ENCODE results near the gene WHRN. TPM values are rescaled to one million over a fixed set of nuclear protein-coding genes. Genes with fewer than 3 reads are reported as not detected.

WHRN gene
- total RNA-seq, 2 donors from 2014 or later = 2.6 to 8.2 TPM

DNA sequence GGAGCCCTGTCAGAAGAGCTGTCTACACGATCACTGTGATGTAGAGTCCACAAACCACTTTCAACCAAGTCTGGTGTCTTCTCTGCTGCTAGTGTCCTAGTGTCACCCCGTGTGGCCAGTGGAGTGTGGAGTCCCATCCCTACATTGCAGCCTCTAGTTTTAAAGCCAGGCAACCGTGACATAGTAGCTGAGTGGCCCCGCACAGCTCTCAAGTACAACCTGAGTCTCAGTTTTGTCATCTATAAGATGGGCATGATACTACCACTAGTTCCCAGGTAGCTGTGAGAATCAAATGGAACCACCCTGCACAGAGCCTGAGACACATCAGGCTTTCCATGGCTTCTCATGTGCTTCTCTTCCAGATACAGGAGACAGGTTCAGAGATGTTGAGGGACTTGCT lies 74.3 kb downstream of the WHRN start:
- Histone ChIP-seq H3K4me3 (no peak overlapping the region), H3K27ac (no peak overlapping the region), H3K9me3 (no peaks in the 10 kb centered on the region), H3K4me1 (no peaks in the 10 kb centered on the region), H3K36me3 (no peaks in the 10 kb centered on the region), H3K27me3 (no peaks in the 10 kb centered on the region)
- DNase-seq (ENCODE audit: low spot score) = no peak
- TF ChIP-seq, protein P1, sequence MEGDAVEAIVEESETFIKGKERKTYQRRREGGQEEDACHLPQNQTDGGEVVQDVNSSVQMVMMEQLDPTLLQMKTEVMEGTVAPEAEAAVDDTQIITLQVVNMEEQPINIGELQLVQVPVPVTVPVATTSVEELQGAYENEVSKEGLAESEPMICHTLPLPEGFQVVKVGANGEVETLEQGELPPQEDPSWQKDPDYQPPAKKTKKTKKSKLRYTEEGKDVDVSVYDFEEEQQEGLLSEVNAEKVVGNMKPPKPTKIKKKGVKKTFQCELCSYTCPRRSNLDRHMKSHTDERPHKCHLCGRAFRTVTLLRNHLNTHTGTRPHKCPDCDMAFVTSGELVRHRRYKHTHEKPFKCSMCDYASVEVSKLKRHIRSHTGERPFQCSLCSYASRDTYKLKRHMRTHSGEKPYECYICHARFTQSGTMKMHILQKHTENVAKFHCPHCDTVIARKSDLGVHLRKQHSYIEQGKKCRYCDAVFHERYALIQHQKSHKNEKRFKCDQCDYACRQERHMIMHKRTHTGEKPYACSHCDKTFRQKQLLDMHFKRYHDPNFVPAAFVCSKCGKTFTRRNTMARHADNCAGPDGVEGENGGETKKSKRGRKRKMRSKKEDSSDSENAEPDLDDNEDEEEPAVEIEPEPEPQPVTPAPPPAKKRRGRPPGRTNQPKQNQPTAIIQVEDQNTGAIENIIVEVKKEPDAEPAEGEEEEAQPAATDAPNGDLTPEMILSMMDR (IDR thresholded peaks at IDR 0.05) = no peak

DNA sequence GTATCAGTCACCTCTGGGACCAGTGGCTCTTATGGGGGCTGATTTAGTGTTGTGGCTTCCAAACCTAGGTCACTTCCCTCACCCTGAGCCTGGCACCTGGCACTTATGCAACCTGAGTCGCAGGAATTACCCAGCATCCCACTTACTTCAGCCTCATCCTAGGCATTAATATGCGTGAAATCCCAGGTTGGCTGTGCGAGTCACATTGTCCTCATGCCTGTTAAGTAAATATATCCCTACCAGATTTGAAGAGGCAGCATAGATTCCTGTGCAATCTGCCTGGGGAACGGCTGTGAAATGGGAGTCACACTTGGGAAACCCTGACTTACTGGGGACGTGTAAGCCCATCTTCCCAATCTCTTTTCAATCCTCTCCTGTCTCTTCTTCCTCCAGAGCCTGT lies 74.8 kb downstream of the WHRN start:
- H3K27ac ChIP-seq = no peak overlapping the region
- TF ChIP-seq, protein P1 (IDR thresholded peaks at IDR 0.05) = no peak
- H3K4me3 ChIP-seq = no peak overlapping the region
- no peaks in the 10 kb centered on the region for H3K4me1 ChIP-seq
- no peaks in the 10 kb centered on the region for H3K27me3 ChIP-seq
- H3K9me3 ChIP-seq = no peaks in the 10 kb centered on the region
- H3K36me3 ChIP-seq = no peaks in the 10 kb centered on the region
- no peak for DNase-seq (ENCODE audit: low spot score)

DNA sequence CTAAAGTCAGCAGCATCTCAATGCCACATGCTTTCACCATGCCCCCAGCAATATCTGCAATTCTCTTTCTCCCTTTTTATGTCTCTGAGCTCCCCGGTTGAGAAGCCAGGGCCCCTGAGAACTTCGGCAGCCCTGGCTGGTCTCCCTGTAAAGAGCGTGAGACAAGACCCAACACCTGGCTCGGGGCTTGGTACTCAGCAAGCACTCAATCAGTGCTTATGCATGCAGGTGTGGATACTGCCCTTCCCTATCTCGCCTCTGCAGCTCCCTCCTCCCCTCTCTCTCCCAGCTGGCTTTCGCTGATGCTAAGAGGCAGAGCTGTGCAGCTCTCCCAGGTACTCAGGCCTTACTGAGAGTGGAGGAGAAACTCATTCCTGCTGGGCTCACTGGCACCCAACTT lies 75.8 kb downstream of the WHRN start:
- Histone ChIP-seq H3K27me3 (no peaks in the 10 kb centered on the region), H3K9me3 (no peaks in the 10 kb centered on the region), H3K4me3 (no peak overlapping the region), H3K4me1 (no peaks in the 10 kb centered on the region), H3K36me3 (no peaks in the 10 kb centered on the region), H3K27ac (no peak overlapping the region)
- TF ChIP-seq, protein P1 (IDR thresholded peaks at IDR 0.05) = no peak
- DNase-seq (ENCODE audit: low spot score) = no peak

DNA sequence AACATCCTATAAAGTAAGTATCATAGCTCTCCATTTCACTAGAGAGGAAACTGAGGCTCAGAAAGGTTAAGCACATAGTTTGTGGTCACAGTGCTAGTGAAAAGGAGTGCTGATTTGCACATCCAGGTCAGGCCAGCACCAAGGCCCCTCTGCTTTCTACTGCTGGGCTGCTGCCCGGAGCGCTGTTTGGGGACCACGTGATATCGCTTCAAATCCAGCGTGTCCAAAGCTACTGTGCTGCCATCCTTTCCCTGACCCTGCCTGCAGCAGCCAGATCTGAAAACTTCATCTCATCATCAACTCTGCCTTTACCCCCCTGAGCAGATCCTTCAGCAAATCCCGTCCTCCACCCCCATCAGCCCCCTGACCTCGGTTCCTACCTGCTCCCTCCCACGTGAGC lies 76.8 kb downstream of the WHRN start:
- no peak for DNase-seq (ENCODE audit: low spot score)
- Histone ChIP-seq H3K36me3 (no peaks in the 10 kb centered on the region), H3K27me3 (no peaks in the 10 kb centered on the region), H3K4me1 (no peaks in the 10 kb centered on the region), H3K4me3 (no peak overlapping the region), H3K27ac (no peak overlapping the region), H3K9me3 (no peaks in the 10 kb centered on the region)
- TF ChIP-seq, protein P1 (IDR thresholded peaks at IDR 0.05) = no peak

DNA sequence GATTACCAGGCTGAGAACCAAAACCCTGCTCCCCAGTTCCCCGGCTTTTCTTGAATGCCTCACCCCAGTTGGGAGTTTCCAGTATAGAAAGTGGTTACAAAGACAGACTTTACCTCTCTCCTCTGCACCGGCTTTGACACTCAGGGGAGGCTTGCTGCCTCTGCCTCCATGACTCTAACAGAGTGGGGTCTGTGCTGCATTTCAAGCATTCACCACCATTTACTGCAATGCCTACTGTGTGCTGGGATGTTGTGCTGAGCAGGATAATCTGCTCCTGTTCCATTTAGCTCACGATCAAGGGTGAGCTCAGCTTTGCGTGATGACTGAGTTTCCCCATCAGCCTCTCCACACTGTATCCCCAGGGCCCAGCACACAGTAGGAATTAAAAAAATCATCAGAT lies 77.6 kb downstream of the WHRN start:
- H3K27ac ChIP-seq = no peak overlapping the region
- DNase-seq (ENCODE audit: low spot score) = no peak
- H3K27me3 ChIP-seq = no peaks in the 10 kb centered on the region
- TF ChIP-seq, protein P1 (IDR thresholded peaks at IDR 0.05) = no peak
- no peak overlapping the region for H3K4me3 ChIP-seq
- no peaks in the 10 kb centered on the region for H3K4me1 ChIP-seq
- H3K36me3 ChIP-seq = no peaks in the 10 kb centered on the region
- H3K9me3 ChIP-seq = no peaks in the 10 kb centered on the region

Data from right atrium auricular region (tissue), 2 donors.